ENCODE measurements around the gene NME2.

GRCh38 chr17:51203838-51204237, 37.6 kb downstream of the NME2 start:
- TF ChIP-seq, protein P1, sequence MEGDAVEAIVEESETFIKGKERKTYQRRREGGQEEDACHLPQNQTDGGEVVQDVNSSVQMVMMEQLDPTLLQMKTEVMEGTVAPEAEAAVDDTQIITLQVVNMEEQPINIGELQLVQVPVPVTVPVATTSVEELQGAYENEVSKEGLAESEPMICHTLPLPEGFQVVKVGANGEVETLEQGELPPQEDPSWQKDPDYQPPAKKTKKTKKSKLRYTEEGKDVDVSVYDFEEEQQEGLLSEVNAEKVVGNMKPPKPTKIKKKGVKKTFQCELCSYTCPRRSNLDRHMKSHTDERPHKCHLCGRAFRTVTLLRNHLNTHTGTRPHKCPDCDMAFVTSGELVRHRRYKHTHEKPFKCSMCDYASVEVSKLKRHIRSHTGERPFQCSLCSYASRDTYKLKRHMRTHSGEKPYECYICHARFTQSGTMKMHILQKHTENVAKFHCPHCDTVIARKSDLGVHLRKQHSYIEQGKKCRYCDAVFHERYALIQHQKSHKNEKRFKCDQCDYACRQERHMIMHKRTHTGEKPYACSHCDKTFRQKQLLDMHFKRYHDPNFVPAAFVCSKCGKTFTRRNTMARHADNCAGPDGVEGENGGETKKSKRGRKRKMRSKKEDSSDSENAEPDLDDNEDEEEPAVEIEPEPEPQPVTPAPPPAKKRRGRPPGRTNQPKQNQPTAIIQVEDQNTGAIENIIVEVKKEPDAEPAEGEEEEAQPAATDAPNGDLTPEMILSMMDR (IDR thresholded peaks at IDR 0.05), result no peak
- no peak for TF ChIP-seq POLR2A (IDR thresholded peaks at IDR 0.05)
